GM19328 (cell line): ENCODE results near the gene ACTN3.
"Not testable (repeated sequence)": the region's sequence is repeated elsewhere in the genome, so short reads cannot be mapped to it uniquely, and the experiment has no call there.

ENCODE experiments used
- ATAC-seq: cut with Tn5 transposase; IDR thresholded peaks from one replicate; pipeline ENCODE4 v1.9.1; 2021; ENCODE audit warnings: mild to moderate bottlenecking, moderate library complexity; ENCODE audit not compliant: unreplicated experiment

ACTN3 gene

GRCh38 chr11:66544952-66545351 is 1.8 kb upstream of the ACTN3 start:
- ATAC-seq: not testable (repeated sequence)

- peak; percentile 79 for ATAC-seq
These were observed 869 bp upstream of the ACTN3 start, which contains the start of gene ZDHHC24 for GRCh38 chr11:66545701-66546367. Gene ZDHHC24 (minus strand): TSS chr11:66546048. CDS start chr11:66546003, 45 bp downstream.

- no peak for ATAC-seq
These were observed 411 bp downstream of the ACTN3 start for GRCh38 chr11:66546966-66547661.

GRCh38 chr11:66547662-66548009 is 933 bp downstream of the ACTN3 start:
- no peak for ATAC-seq

- ATAC-seq: no peak
These were observed 1.3 kb downstream of the ACTN3 start for GRCh38 chr11:66548041-66548440.

GRCh38 chr11:66548774-66549630 is 2.3 kb downstream of the ACTN3 start:
- no peak for ATAC-seq

- no peak for ATAC-seq
These were observed 3.0 kb downstream of the ACTN3 start for GRCh38 chr11:66549696-66550095.

- ATAC-seq: no peak
These were observed 4.2 kb downstream of the ACTN3 start for GRCh38 chr11:66550887-66551286.

- ATAC-seq: no peak
These were observed 7.9 kb downstream of the ACTN3 start for GRCh38 chr11:66554602-66555001.

GRCh38 chr11:66555416-66555815 is 8.7 kb downstream of the ACTN3 start:
- no peak for ATAC-seq

- no peak for ATAC-seq
These were observed 9.4 kb downstream of the ACTN3 start for GRCh38 chr11:66556086-66556485.

GRCh38 chr11:66557733-66558326 is 11.1 kb downstream of the ACTN3 start:
- no peak for ATAC-seq

GRCh38 chr11:66559142-66559865 is 12.6 kb downstream of the ACTN3 start:
- ATAC-seq: no peak

GRCh38 chr11:66559866-66560676 is 13.4 kb downstream of the ACTN3 start:
- no peak for ATAC-seq

GRCh38 chr11:66561178-66561974 is 14.7 kb downstream of the ACTN3 start:
- ATAC-seq: no peak

- no peak for ATAC-seq
These were observed 15.2 kb downstream of the ACTN3 start for GRCh38 chr11:66561975-66562248.

- no peak for ATAC-seq
These were observed 15.6 kb downstream of the ACTN3 start for GRCh38 chr11:66562275-66562674.

GRCh38 chr11:66562907-66563583 is 16.3 kb downstream of the ACTN3 start:
- ATAC-seq: no peak

GRCh38 chr11:66563832-66564231 is 17.1 kb downstream of the ACTN3 start:
- ATAC-seq: no peak
